ENCODE data around the gene ARID3A. TPM values are rescaled to one million over a fixed set of nuclear protein-coding genes. Genes with fewer than 3 reads are reported as not detected.
"Not testable (repeated sequence)": the region's sequence is repeated elsewhere in the genome, so short reads cannot be mapped to it uniquely, and the experiment has no call there.

Gene ARID3A
- total RNA-seq, 1 donor from 2014 or later = 106 TPM

DNA sequence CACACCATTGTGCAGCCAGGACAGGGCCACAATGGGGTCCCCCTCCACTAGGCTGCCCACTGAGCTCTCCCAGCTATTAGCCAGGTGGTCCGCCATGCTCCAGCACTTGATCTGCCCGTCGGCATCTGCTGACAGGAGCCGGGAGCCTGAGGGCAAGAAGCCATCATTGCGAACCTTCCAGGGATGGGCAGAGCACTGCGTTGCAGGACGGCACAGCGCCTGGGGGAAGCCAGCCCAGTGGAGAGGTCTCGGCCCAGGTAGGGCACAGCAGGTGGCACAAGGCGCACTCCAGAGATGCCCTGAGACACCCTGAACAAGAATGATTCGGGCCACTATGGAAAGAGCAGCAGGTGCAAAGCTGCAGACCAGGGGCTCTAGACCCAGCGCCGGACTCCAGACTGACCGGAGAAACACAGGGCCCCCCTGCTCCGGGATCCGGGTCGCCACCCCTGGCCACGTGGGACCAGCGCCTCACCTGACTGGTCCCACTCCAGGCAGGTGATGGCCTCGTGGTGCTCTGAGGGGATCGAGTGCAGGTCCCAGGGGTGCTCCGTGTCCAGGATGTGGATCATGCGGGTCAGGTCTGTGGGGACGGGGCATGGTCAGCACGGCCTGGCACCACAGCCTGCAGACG is 36.1 kb upstream of the ARID3A start:
- H3K9me3 Mint-ChIP-seq (ENCODE audit: unreplicated experiment) = no peaks in the 10 kb centered on the region
- H3K4me1 Mint-ChIP-seq (ENCODE audit: low read depth, unreplicated experiment) = no peaks in the 10 kb centered on the region
- Histone ChIP-seq H3K79me2 (ENCODE audit: insufficient read depth, low read length) (peaks cover 23% of the 10 kb centered on the region), H3K36me3 (ENCODE audit: insufficient read depth, low read length) (no peaks in the 10 kb centered on the region), H2AFZ (ENCODE audit: low read depth, low read length) (no peak overlapping the region), H3K4me2 (ENCODE audit: low read length) (no peak overlapping the region), H3K9me3 (ENCODE audit: insufficient read depth, low read depth, low read length) (no peaks in the 10 kb centered on the region), H3K27me3 (ENCODE audit: insufficient read depth, low read length) (no peaks in the 10 kb centered on the region), H3K9ac (ENCODE audit: low read length) (no peak overlapping the region), H4K20me1 (ENCODE audit: insufficient read depth, low read length) (no peaks in the 10 kb centered on the region), H3K4me3 (ENCODE audit: insufficient read depth, low read depth, low read length) (no peak overlapping the region), H3K4me1 (ENCODE audit: insufficient read depth, low read length) (no peaks in the 10 kb centered on the region), H3K27ac (ENCODE audit: low read depth, low read length) (no peak overlapping the region)
- FAIRE-seq (no peak), DNase-seq (ENCODE audit: low read depth) (no peak)
- TF ChIP-seq EZH2 (IDR thresholded peaks at IDR 0.05; ENCODE audit: insufficient read depth, low read length) = no peak
- TF ChIP-seq, protein P1, sequence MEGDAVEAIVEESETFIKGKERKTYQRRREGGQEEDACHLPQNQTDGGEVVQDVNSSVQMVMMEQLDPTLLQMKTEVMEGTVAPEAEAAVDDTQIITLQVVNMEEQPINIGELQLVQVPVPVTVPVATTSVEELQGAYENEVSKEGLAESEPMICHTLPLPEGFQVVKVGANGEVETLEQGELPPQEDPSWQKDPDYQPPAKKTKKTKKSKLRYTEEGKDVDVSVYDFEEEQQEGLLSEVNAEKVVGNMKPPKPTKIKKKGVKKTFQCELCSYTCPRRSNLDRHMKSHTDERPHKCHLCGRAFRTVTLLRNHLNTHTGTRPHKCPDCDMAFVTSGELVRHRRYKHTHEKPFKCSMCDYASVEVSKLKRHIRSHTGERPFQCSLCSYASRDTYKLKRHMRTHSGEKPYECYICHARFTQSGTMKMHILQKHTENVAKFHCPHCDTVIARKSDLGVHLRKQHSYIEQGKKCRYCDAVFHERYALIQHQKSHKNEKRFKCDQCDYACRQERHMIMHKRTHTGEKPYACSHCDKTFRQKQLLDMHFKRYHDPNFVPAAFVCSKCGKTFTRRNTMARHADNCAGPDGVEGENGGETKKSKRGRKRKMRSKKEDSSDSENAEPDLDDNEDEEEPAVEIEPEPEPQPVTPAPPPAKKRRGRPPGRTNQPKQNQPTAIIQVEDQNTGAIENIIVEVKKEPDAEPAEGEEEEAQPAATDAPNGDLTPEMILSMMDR (IDR thresholded peaks at IDR 0.05; ENCODE audit: insufficient read depth, low read depth, low read length) = no peak
- H3K27ac Mint-ChIP-seq (ENCODE audit: unreplicated experiment) = no peak overlapping the region
- H3K36me3 Mint-ChIP-seq (ENCODE audit: low read depth, unreplicated experiment) = peaks cover 11% of the 10 kb centered on the region
- H3K4me3 Mint-ChIP-seq (ENCODE audit: unreplicated experiment) = no peak overlapping the region
- H3K27me3 Mint-ChIP-seq (ENCODE audit: low read depth, unreplicated experiment) = no peaks in the 10 kb centered on the region

DNA sequence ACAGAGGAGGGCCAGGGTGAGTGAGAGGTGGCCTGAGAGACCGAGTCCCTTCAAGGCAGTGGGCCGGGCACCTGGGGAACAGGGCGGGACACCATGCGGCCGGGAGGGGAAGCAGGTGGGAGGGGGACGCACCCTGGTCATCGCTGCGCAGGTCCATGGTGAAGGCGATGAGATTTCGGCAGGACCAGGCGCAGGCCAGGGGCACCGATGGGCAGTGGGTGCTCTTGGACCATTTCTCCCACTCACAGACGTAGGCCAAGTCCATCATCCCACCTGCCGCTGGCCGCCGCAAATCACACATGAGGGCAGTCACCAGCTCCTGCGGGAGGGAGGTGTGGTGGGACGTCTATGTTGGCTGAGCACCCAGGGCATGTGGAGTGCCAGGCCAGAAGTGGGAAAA is 35.0 kb upstream of the ARID3A start:
- FAIRE-seq = no peak
- H3K36me3 ChIP-seq (ENCODE audit: insufficient read depth, low read length) = no peaks in the 10 kb centered on the region
- H3K79me2 ChIP-seq (ENCODE audit: insufficient read depth, low read length) = peaks cover 23% of the 10 kb centered on the region
- H3K4me3 Mint-ChIP-seq (ENCODE audit: unreplicated experiment) = peak overlapping the region; percentile 76
- no peak overlapping the region for H3K27ac ChIP-seq (ENCODE audit: low read depth, low read length)
- H3K9me3 ChIP-seq (ENCODE audit: insufficient read depth, low read depth, low read length) = no peaks in the 10 kb centered on the region
- no peaks in the 10 kb centered on the region for H3K27me3 Mint-ChIP-seq (ENCODE audit: low read depth, unreplicated experiment)
- peaks cover 13% of the 10 kb centered on the region for H3K36me3 Mint-ChIP-seq (ENCODE audit: low read depth, unreplicated experiment)
- H4K20me1 ChIP-seq (ENCODE audit: insufficient read depth, low read length) = peaks cover under 1% of the 10 kb centered on the region
- TF ChIP-seq, protein P1 (IDR thresholded peaks at IDR 0.05; ENCODE audit: insufficient read depth, low read depth, low read length) = no peak
- TF ChIP-seq EZH2 (IDR thresholded peaks at IDR 0.05; ENCODE audit: insufficient read depth, low read length) = no peak
- DNase-seq (ENCODE audit: low read depth) = no peak
- no peaks in the 10 kb centered on the region for H3K27me3 ChIP-seq (ENCODE audit: insufficient read depth, low read length)
- no peak overlapping the region for H3K9ac ChIP-seq (ENCODE audit: low read length)
- H3K4me2 ChIP-seq (ENCODE audit: low read length) = no peak overlapping the region
- H3K27ac Mint-ChIP-seq (ENCODE audit: unreplicated experiment) = no peak overlapping the region
- no peaks in the 10 kb centered on the region for H3K9me3 Mint-ChIP-seq (ENCODE audit: unreplicated experiment)
- H3K4me3 ChIP-seq (ENCODE audit: insufficient read depth, low read depth, low read length) = no peak overlapping the region
- H3K4me1 Mint-ChIP-seq (ENCODE audit: low read depth, unreplicated experiment) = no peaks in the 10 kb centered on the region
- no peak overlapping the region for H2AFZ ChIP-seq (ENCODE audit: low read depth, low read length)
- H3K4me1 ChIP-seq (ENCODE audit: insufficient read depth, low read length) = no peaks in the 10 kb centered on the region

DNA sequence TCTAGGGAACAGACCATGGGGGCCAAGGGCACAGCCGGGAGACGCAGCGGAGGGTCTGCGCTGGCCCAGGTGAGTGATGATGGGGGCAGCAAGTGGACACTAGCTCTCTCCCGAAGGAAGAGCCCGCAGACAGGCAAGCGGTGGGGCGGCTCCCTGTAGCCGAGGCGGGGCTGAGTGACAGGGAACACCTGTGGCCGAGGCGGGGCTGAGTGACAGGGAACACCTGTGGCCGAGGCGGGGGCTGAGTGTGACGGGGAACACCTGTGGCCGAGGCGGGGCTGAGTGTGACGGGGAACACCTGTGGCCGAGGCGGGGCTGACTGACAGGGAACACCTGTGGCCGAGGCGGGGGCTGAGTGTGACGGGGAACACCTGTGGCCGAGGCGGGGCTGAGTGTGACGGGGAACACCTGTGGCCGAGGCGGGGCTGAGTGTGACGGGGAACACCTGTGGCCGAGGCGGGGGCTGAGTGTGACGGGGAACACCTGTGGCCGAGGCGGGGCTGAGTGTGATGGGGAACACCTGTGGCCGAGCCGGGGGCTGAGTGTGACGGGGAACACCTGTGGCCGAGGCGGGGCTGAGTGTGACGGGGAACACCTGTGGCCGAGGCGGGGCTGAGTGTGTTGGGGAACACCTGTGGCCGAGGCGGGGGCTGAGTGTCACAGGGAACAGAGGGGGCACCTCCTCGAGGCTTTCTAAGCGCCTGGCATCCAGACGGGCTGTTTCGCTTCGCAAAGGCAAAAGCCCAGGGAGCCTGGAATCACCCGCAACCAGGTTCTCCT is 34.2 kb upstream of the ARID3A start:
- Mint-ChIP-seq H3K4me3 (ENCODE audit: unreplicated experiment) (peak overlapping the region; percentile 88), H3K36me3 (ENCODE audit: low read depth, unreplicated experiment) (peaks cover 17% of the 10 kb centered on the region)
- H2AFZ ChIP-seq (ENCODE audit: low read depth, low read length); H3K4me1 ChIP-seq (ENCODE audit: insufficient read depth, low read length); H3K27ac Mint-ChIP-seq (ENCODE audit: unreplicated experiment); FAIRE-seq; H3K9me3 ChIP-seq (ENCODE audit: insufficient read depth, low read depth, low read length); DNase-seq (ENCODE audit: low read depth); H3K27ac ChIP-seq (ENCODE audit: low read depth, low read length); H3K4me1 Mint-ChIP-seq (ENCODE audit: low read depth, unreplicated experiment); H3K27me3 ChIP-seq (ENCODE audit: insufficient read depth, low read length); H3K27me3 Mint-ChIP-seq (ENCODE audit: low read depth, unreplicated experiment); H3K36me3 ChIP-seq (ENCODE audit: insufficient read depth, low read length); H4K20me1 ChIP-seq (ENCODE audit: insufficient read depth, low read length); H3K9me3 Mint-ChIP-seq (ENCODE audit: unreplicated experiment): not testable (repeated sequence)
- H3K79me2 ChIP-seq (ENCODE audit: insufficient read depth, low read length) = peaks cover 23% of the 10 kb centered on the region
- H3K4me2 ChIP-seq (ENCODE audit: low read length) = peak overlapping the region; percentile 96
- H3K9ac ChIP-seq (ENCODE audit: low read length) = peak overlapping the region; percentile 91
- H3K4me3 ChIP-seq (ENCODE audit: insufficient read depth, low read depth, low read length) = peak overlapping the region; percentile 87

All from astrocyte (in vitro differentiated cells and primary cell).